ENCODE data around the gene LAMB4. TPM values are rescaled to one million over a fixed set of nuclear protein-coding genes. Genes with fewer than 3 reads are reported as not detected.

Gene LAMB4
- total and polyA plus RNA-seq, 2 of the 4 experiments (the other 2 are of a cell fraction), result 0.12 to 0.18 TPM

DNA sequence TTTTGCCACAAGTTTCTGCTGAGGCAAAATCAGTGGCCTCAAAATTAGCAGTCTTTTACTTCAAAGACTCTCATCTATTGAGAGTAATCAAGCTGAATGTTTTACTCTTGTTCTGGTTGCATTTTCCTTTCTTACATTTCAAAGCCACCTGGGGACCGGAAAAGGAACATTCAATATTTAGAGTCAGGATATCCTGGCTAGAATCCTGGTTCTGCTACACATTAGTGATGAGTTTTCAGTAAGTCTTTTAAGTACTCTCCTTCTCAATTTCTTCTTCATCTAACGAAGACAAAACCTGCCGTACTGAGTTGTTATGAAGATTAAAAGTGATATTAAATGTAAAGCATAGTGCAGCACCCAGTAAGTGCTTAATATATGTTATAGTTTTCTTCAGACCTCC is 52.5 kb downstream of the LAMB4 start:
- H3K9me1 ChIP-seq (ENCODE audit: insufficient read depth, low read length), result peaks cover 3% of the 10 kb centered on the region
- H3K14ac ChIP-seq (replicated peaks; ENCODE audit: low read depth, low read length), result no peak overlapping the region
- H2BK20ac ChIP-seq (ENCODE audit: low read depth, low read length), result no peak overlapping the region
- peaks cover 2% of the 10 kb centered on the region; the same call in 1 of the 2 replicates for H3K9me3 ChIP-seq (ENCODE audit: control insufficient read depth, insufficient read depth, low read length)
- no peak overlapping the region for H4K5ac ChIP-seq (ENCODE audit: low read depth, low read length)
- H3K4ac ChIP-seq (ENCODE audit: low read depth, low read length), result peak overlapping the region; percentile 71; the same call in 1 of the 2 replicates
- no peaks in the 10 kb centered on the region for H4K20me1 ChIP-seq (ENCODE audit: insufficient read depth, low read length)
- intact Hi-C loops (cut with micrococcal nuclease), result loop anchor here (2.0 to 5.0 kb wide), 2 partner anchors 45 to 79 kb away; no protein-coding TSS in a partner anchor
- H2AFZ ChIP-seq (replicated peaks; ENCODE audit: low read length, poor library complexity), result no peak overlapping the region
- H4K8ac ChIP-seq (ENCODE audit: low read depth in 2 of 2, low read length in 2 of 2), result no peak overlapping the region; a peak in 1 of 4 replicates
- peaks cover 22% of the 10 kb centered on the region for H3K4me1 ChIP-seq (ENCODE audit: control insufficient read depth, insufficient read depth, low read length)
- WGBS, 2 experiments (ENCODE audit: extremely low coverage in 2 of 2, insufficient read length in 1 of 2), result no CpG with 5 or more reads among the region's 3 CpGs
- ChIA-PET POLR2A (ENCODE audit: unreplicated experiment) (no interaction called here), CTCF (interaction anchor here (0.6 to 0.8 kb wide), 2 partner anchors 73 to 977 kb away, joined by 3 to 10 read pairs; no protein-coding TSS in a partner anchor)
- H2BK5ac ChIP-seq (ENCODE audit: low read depth, low read length, poor library complexity, severe bottlenecking), result no peak overlapping the region
- in situ Hi-C loops (cut with MboI; ENCODE audit: low sequenced_read_pairs), result no loop called here
- no peak overlapping the region for H3K18ac ChIP-seq (ENCODE audit: low read depth, low read length)
- H2AK9ac ChIP-seq (replicated peaks; ENCODE audit: low read depth, low read length, poor library complexity), result no peak overlapping the region
- no peak overlapping the region for H3K56ac ChIP-seq (ENCODE audit: extremely low read depth, insufficient read depth, low read length)
- TF ChIP-seq SMC3 (IDR thresholded peaks at IDR 0.05; ENCODE audit: low read depth, low read length), result no peak
- H3K4me2 ChIP-seq (ENCODE audit: low read depth, low read length), result no peak overlapping the region
- H3K27me3 ChIP-seq (ENCODE audit: control insufficient read depth, insufficient read depth, low read length), result no peaks in the 10 kb centered on the region
- no peaks in the 10 kb centered on the region for H3K36me3 ChIP-seq (ENCODE audit: control insufficient read depth, insufficient read depth, low read length)
- H2BK120ac ChIP-seq (ENCODE audit: low read depth, low read length), result no peak overlapping the region
- no peak overlapping the region for H3K27ac ChIP-seq (ENCODE audit: insufficient read depth, low read length)
- ATAC-seq (ENCODE audit: low read depth) (no peak), DNase-seq (no peak)
- no TSS peak for BruUV-seq (replicated peaks)
- dilution Hi-C loops (cut with HindIII; ENCODE audit: low sequenced_read_pairs, unreplicated experiment), result no loop called here
- no peak overlapping the region for H2AK5ac ChIP-seq (ENCODE audit: low read depth, low read length)
- no peak overlapping the region for H3K4me3 ChIP-seq (ENCODE audit: insufficient read depth, low read depth, low read length)
- no peak overlapping the region; the same call in 2 of the 3 replicates for H2BK15ac ChIP-seq (ENCODE audit: low read depth, low read length)
- no peak overlapping the region for H3K23ac ChIP-seq (ENCODE audit: low read depth, low read length)
- peaks cover 0 to 2% of the 10 kb centered on the region in 2 experiments; a peak in 1 of 4 replicates for H3K79me1 ChIP-seq (ENCODE audit: low read depth in 1 of 2, low read length in 2 of 2)
- no peak overlapping the region for H3K9ac ChIP-seq (ENCODE audit: low read depth, low read length)
- H4K91ac ChIP-seq (ENCODE audit: insufficient read depth, low read depth, low read length), result no peak overlapping the region
